WERI-Rb-1 (cell line): Measurements from ENCODE around the gene CD93.

ENCODE experiments used
- DNase-seq: peaks from one replicate; pipeline ENCODE4 v3.0.0-alpha.2; 2020
- H3K27ac ChIP-seq: fragments of 250-450 bp; sonication (Bioruptor Pico); 2 replicates; pipeline ENCODE4 v1.5.1; 2020; ENCODE audit warnings: mild to moderate bottlenecking, moderate library complexity
- H3K27me3 ChIP-seq: fragments of 250-450 bp; sonication (Bioruptor Pico); 2 replicates; pipeline ENCODE4 v1.5.1; 2021; ENCODE audit warnings: mild to moderate bottlenecking, low read depth, moderate library complexity; ENCODE audit not compliant: insufficient read depth, severe bottlenecking
- H3K36me3 ChIP-seq: fragments of 250-450 bp; sonication (Bioruptor Pico); 2 replicates; pipeline ENCODE4 v1.5.1; 2020; ENCODE audit warnings: mild to moderate bottlenecking, moderate library complexity
- H3K4me3 ChIP-seq: 2 replicates; pipeline ENCODE4 v1.5.1; 2011; ENCODE audit warnings: low read depth, mild to moderate bottlenecking, control low read depth, low read length
- H3K9me3 ChIP-seq: fragments of 250-450 bp; sonication (Bioruptor Pico); 2 replicates; pipeline ENCODE4 v1.5.1; 2021; ENCODE audit warnings: mild to moderate bottlenecking, moderate library complexity; ENCODE audit not compliant: severe bottlenecking
- TF ChIP-seq, protein P1 (sequence below): IDR thresholded peaks from 2 replicates; pipeline ENCODE4 v1.5.1; 2011; ENCODE audit warnings: low read depth, mild to moderate bottlenecking, control low read depth, inconsistent platforms, low read length

Gene CD93

DNA sequence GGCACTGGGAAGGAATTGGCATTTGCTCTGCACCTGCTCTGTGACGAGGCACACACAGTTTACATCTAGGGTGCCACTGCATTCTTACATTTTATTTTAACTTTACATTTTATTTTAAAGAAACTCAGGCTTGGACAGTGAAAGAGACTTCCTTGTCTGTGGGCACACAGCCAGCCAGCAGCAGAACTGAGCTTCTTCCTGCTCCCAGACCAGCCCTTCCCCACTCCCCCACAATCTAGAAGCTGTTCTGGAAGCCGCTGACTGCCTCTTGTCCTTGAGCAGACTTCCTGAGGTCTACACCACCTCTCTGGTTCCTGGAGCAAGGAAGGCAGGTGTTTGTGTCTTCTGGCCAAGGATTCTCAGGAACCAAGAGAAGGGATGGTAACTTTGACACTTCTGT, 27.9 kb upstream of the CD93 start:
- Histone ChIP-seq H3K36me3 (no peaks in the 10 kb centered on the region), H3K9me3 (no peaks in the 10 kb centered on the region), H3K27me3 (no peaks in the 10 kb centered on the region), H3K4me3 (no peak overlapping the region), H3K27ac (no peak overlapping the region)
- TF ChIP-seq, protein P1, sequence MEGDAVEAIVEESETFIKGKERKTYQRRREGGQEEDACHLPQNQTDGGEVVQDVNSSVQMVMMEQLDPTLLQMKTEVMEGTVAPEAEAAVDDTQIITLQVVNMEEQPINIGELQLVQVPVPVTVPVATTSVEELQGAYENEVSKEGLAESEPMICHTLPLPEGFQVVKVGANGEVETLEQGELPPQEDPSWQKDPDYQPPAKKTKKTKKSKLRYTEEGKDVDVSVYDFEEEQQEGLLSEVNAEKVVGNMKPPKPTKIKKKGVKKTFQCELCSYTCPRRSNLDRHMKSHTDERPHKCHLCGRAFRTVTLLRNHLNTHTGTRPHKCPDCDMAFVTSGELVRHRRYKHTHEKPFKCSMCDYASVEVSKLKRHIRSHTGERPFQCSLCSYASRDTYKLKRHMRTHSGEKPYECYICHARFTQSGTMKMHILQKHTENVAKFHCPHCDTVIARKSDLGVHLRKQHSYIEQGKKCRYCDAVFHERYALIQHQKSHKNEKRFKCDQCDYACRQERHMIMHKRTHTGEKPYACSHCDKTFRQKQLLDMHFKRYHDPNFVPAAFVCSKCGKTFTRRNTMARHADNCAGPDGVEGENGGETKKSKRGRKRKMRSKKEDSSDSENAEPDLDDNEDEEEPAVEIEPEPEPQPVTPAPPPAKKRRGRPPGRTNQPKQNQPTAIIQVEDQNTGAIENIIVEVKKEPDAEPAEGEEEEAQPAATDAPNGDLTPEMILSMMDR, result no peak
- no peak for DNase-seq

DNA sequence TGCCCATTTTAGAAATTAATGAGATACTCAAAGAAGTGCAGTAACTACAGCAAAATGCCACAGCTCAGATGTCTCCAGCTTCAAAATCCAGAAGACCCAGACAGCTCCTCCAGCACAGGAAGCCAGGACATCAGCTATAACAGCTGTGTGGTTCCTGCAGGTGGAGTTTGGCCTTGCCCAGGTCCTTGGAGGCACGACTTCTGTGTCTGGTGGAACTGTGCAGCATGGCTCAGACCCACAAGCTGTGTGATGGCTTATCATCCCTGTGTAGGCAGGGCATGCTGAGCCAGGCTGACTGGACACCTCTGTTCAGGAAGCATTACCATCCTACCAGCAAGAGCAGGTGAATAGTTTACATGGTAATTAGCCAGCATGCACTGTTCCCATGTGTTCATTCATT, 26.5 kb upstream of the CD93 start:
- TF ChIP-seq, protein P1, result no peak
- Histone ChIP-seq H3K36me3 (no peaks in the 10 kb centered on the region), H3K27me3 (no peaks in the 10 kb centered on the region), H3K4me3 (no peak overlapping the region), H3K27ac (no peak overlapping the region), H3K9me3 (no peaks in the 10 kb centered on the region)
- no peak for DNase-seq

DNA sequence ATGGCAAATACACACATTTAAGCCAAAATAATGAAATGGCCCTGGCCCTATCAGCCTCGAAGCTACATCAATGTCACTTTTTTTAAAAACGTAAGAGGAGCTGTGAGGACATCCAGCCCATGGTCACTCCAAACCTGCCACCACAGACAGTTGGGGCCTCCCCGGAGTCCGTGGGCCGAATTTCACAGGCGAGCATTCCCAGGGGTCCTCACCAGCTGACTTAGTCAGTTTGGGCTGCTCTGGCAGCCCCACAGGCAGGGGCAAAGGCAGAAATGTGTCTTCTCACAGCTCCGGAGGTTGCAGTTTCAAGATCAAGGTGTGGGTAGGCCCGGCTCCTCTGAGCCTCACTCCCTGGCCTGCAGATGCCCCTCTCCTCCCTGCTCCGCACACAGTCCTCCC, 25.8 kb upstream of the CD93 start:
- Histone ChIP-seq H3K27me3 (no peaks in the 10 kb centered on the region), H3K4me3 (no peak overlapping the region), H3K36me3 (no peaks in the 10 kb centered on the region), H3K9me3 (no peaks in the 10 kb centered on the region), H3K27ac (no peak overlapping the region)
- TF ChIP-seq, protein P1, result no peak
- DNase-seq, result no peak

DNA sequence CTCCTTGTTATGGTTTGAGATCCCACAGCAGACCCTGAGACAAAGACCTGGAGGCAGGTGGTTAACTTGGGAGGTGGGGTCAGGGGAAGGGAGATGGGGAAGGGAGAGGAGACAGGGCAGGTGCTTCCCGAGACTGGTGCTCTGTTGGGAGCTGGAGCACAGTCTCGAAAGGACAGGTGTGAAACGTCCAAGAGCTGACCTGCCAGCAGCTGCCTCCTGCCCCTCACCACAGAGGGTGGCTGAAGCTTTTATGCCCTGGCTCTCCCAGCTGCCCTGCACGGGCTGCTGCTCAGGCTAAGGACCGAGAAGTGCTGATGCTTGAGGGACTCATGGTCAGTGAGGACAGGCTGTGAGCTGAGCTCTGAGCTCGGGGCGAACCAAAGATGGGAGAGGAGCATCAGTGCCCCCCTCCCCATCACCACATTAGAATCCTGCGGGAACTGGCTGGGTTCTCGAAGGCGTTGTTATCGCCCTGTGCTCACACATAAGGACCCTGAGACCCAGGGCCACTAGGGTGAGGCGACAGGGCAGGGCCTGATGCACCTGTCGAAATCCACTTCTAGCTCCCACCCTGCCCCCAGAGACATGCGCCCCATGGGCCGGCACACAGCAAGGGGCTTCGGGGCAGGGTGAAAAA, 25.3 kb upstream of the CD93 start:
- TF ChIP-seq, protein P1, result no peak
- DNase-seq, result no peak
- Histone ChIP-seq H3K4me3 (no peak overlapping the region), H3K27ac (no peak overlapping the region), H3K27me3 (no peaks in the 10 kb centered on the region), H3K36me3 (no peaks in the 10 kb centered on the region), H3K9me3 (no peaks in the 10 kb centered on the region)

DNA sequence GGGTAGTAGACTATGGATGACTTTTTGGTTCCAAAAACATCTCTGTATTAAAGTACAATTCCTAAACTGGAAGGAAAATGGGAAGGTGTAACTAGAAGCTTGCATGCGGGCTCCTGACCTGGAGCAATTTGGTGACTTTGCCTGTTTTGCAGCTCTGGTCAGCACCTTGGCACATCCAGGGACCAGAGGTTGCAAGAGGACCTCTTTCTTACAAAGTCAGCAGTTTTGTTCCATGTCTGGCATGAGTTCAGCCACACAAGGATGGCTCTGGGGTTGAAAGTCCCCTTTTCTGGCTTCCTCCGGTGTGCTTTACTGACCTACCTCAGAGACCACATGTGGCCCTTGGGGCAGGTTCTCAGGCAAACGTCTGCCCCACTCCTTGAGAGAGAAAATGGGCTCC, 22.7 kb upstream of the CD93 start:
- H3K9me3 ChIP-seq, result no peaks in the 10 kb centered on the region
- H3K36me3 ChIP-seq, result no peaks in the 10 kb centered on the region
- H3K27ac ChIP-seq, result no peak overlapping the region
- H3K4me3 ChIP-seq, result no peak overlapping the region
- no peaks in the 10 kb centered on the region for H3K27me3 ChIP-seq
- DNase-seq, result no peak
- TF ChIP-seq, protein P1, result no peak

DNA sequence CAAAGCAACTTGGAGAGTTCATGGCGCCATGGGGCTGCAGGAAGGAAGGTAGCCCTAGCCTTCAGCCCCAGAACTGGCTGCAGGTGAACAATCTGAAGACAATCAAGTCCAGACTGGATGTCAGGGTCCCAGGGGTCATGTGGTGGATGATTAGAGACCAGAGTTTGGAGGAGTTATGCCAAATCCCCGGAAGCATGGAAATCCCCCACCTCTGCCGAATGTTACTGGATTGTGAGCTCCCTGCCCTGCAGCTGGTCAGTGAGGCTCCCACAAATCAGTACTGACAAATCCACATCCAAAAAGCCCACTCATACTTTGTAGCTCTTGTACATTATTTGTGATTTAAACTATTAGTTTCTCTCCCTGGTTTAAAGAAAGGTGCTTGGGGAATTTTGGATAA, 21.3 kb upstream of the CD93 start:
- H3K27ac ChIP-seq, result no peak overlapping the region
- H3K9me3 ChIP-seq, result no peaks in the 10 kb centered on the region
- no peaks in the 10 kb centered on the region for H3K36me3 ChIP-seq
- no peak overlapping the region for H3K4me3 ChIP-seq
- no peaks in the 10 kb centered on the region for H3K27me3 ChIP-seq
- DNase-seq, result no peak
- TF ChIP-seq, protein P1, result no peak
